Measurements from ENCODE around the gene MAST3. TPM values are rescaled to one million over a fixed set of nuclear protein-coding genes. Genes with fewer than 3 reads are reported as not detected.
"Not testable (repeated sequence)": the region's sequence is repeated elsewhere in the genome, so short reads cannot be mapped to it uniquely, and the experiment has no call there.

Gene MAST3
- total RNA-seq, 1 donor from 2014 or later = 2.2 TPM

DNA sequence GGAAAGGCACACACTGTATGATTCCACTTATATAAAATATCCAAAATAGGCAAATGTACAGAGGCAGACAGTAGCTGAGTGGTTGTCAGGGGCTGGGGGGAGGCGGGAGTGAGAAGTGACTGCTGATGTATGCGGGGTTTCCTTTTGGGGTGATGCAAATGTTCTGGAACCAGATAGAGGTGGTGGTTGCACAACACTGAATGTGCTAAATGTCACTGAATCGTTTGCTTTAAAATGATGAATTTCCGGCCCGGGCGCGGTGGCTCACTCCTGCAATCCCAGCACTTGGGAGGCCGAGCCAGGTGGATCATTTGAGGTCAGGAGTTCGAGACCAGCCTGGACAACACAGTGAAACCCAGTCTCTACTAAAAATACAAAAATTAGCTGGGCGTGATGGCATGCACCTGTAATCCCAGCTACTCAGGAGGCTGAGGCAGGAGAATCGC is 8.5 kb upstream of the MAST3 start:
- DNase-seq = not testable (repeated sequence)

DNA sequence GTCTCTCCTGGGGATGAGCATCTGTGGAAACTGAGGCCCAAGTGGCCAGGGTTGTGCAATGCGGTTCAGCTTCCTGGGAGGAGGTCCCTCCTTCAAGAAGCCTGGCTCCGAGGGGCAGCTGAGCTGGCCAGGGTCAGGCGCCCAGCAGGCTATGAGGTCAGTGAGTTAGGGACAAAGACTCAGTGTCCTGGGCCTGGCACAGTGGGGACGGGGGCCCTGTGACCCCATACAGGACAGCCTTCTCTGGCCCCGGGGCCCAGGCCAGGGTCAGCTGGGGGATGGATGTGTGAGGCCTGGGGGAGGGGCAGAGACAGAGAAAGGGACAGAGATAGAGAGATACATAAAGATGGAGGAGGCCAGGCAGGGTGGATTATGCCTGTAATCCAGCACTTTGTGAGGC is 7.9 kb upstream of the MAST3 start:
- no peak for DNase-seq

DNA sequence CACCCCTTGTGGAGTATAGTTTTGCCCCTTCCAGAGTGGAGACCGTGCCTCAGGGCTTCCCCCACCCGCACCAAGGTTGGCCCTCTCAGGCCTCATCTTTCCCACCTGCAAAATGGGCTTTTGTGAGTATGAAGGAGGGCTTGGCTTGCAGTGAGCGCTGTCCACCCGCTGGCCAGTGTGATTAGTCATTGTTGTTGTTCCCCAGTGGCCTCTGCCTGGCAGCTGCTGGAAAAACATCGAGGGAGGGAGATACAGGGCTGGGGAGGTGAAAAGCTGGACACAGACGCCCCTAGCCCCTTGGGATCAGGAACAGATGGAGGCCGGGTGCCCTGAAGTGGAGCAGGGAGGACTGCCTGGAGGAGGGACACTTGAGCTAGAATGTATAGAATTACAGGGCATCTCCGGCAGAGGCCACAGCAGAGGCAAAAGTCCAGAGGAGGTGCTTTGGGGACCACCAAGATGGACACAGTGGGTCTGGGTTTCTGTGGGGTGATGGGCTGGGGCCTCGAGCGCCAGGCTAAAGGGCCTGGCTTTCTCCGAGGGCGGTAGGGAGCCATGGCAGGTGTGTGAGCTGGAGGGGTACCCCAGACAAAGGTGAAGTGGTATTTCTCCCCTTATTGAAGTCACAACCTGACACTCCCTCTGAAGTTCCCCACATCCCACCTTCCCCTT is 6.9 kb upstream of the MAST3 start:
- DNase-seq = peak; percentile 39

DNA sequence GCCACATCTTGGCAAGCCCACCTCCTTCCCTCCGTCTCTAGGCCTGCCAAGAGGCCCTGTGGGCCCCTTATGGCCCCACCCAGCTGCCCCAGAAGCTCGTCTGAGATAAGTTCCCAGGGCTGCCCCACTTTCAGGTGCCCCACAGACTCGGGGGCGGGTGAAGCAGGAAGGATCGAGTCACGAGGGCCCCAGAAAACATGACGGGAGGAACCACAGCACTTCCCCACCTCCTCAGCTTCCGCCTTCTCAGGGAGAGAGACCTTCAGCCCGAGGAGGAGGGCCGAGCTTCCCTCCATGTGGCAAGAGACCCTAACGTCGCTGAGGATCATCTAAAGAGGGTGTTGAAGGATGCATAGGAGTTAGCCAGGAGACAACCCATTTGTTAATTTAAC is 6.4 kb upstream of the MAST3 start:
- no peak for DNase-seq

DNA sequence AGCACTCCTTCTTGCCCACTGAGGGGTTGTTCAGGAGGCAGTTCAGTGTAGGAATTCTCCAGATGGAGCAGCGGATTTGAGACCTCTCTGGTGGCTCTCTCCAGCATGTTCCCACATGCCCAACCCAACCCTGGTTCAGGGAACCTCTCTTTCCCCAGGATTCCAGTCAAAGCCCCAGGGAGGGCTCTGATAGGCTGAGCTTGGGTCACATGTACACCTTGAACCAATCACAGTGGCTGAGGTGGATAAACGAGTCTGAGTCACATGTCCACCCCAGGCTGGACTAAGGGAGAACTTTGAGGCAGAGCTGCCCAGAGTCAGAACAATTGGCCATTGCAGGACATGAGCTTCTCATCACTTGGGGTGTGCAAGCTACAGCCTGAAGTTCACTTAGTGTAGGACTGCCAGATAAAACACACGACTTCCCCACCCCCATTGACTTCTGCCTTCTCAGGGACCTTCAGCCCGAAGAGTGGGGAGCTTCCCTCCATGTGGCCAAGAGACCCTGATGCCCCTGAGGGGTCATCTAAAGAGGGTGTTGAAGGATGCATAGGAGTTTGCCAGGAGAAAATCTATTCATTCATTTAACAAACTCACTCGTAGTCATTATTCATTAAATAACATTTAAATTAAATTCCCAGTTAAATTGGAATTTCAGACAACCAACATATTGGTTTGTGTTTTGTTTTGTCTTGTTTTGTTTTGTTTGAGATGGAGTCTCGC is 4.0 kb upstream of the MAST3 start:
- peak; percentile 40 for DNase-seq

DNA sequence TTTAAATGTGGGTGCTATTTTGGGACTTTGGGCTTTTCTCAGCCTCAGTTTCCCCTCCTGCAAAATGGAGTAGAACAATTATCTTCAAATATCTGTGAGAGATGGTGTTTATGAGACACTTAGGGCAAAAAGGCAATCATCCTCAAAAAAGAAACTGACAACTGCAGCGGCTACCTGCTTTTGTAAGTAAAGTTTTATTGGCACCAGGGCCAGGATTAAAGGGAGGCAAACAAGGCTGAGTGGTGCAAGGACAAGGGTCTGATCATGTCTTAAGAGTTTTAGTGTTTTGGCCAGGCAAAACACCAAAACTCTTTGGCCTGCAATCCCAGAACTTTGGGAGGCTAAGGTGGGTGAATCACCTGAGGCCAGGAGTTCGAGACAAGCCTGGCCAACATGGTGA is 1.3 kb upstream of the MAST3 start:
- no peak for DNase-seq

DNA sequence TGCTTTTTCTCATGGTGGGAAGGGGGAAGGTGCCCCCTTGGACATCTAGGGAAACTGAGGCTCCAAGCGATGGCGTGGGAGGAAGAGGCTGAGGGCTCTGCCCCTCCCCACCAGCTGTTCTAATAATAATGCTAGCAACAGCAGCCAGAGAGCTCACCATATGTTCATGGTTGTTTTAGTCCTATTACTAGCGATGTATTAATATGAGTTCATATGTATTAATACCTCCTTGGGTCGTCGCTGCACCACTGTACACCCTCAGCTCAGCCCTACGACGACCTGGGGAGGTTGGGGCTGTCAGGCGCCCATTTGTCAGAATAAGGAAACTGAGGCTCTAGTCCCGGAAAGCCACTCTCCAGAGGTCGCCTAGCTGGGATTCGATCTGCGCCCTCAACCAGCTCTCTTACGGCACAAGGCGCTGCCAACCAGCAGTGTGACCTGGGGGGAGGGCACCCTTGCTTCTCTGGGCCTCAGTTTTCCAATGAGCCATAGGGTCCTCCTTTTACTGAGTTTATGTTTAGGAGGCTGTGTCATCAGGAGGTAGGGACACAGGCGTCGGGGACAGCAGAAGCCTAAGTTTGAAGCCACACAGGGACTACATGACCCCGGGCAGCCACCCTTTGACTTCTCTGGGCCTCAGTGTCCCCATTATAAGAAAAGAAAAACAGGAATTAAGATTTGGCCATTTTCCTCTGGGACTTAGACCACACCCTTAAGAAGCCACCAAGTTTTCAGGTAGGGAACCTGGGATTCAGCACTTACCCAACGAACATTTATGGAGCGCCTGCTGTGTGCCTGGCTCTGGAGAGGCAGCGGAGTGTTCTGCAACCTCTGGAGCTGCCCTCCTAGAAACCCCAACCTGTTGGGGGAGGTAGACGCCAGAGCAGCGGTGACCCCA is 664 bp downstream of the MAST3 start:
- no peak for DNase-seq

DNA sequence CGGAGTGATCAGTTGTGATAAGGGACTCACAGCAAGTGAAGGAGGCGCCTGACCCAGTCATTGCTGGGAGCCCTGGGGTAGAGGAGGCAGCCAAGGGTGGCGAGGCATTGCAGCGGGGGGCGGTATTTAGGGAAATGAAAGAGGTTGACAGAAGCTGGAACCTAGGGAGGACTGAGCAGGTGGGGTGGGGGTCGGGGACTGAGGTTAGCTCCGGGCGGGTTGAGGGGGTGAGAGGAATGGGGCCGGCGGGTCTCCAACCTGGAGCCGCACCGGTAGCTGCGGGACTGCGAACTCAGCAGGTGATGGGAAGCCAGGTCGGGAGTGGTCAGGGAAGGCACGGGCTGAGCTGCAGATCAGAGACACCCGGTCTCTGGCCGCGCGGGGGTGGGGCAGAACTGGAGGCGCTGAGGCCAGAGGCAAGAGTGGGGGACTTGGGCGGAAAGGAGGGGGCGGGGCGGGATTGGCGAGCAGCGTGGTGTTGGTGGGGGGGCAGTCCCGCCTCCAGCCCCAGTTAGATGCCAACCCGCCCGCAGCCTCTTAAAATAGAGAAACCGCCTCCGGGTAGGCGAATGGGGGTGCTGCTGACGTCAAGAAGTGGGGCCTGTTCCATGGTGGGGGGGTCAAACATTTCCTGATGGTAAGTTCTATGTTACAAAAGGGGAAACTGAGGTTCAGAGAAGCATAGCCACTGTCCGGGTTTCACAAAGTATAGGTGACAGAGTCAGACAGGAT is 1.5 kb downstream of the MAST3 start:
- DNase-seq = no peak

DNA sequence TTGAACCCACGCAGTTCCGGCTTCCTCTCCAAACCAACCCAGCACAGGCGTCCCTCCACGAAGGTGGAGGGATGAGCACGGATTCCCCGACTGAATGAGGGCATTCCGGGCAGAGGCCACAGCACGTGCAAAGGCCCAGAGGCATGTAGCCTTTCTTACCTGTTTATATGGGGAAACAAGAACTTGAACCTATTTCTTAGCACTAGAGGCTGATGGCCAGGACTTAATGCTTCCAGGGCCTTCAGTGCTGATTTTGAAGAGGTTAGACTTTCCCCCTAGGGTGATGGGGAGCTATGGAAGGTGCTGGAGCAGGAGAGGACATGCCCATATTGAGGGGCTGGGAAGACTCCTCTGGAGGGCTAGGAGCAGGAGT is 2.0 kb downstream of the MAST3 start:
- DNase-seq = no peak

DNA sequence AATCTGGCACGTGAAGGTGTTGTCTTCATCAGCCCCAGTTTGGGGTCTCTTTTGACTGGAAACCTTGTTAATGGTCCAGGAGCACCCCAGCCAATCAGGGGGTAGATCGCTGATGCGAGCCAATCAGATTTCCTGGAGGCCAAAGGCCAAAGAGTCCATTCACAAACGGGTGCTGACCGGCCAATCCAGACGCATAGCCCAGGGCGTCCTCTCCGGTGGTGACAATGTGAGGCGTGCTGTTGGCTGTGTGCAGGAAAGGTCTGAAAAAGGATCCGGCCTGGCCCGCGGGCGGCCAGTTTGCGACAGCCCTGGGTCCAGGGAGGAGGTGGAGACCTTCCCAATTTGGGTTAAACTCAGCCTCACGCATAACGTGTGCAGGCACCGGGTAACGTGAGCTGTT is 3.1 kb downstream of the MAST3 start:
- DNase-seq = peak; percentile 37

DNA sequence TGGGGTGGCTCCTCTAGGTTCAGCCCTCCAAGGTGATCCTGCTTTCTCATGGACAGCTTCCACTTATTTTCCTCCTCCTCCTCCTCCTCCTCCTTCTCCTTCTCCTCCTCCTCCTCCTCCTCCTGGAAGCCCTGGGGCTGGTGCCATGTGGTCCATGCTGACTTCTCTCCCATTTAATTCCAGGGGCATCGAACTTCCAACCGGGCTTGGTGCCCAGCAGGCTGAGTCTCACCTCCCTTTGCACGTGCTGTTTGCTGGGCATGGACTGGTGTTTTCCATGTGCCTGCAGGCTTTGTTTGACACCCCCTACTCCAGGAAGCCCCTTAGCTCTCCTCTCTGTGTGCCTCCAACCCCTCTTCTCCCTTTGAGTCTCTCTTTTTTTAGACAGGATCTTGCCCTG is 3.7 kb downstream of the MAST3 start:
- DNase-seq = no peak

DNA sequence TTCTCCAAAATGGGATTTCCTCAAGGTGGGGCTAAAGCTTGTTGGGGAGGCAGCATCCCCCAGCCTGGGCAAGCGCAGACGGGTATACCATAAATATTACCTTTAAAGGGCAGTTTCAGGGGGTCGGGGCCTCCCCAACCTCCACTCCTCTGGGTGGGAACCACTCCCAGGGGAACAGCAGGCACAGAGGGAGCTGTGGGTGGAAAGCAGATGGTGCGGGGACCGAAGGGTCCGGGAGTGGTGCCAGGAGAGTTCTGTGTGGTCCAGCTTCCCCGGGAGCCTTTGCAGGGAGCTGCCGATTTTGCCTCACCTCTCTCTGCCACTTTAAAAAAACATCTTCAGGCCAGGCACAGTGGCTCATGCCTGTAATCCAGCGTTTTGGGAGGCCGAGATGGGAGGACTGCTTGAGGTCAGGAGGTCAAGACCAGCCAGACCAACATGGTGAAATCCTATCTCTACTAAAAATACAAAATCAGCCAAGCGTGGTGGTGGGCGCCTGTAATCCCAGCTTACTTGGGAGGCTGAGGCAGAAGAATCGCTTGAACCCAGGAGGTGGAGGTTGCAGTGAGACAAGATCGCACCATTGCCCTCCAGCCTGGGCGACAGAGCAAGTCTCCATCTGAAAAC is 5.5 kb downstream of the MAST3 start:
- DNase-seq = no peak

DNA sequence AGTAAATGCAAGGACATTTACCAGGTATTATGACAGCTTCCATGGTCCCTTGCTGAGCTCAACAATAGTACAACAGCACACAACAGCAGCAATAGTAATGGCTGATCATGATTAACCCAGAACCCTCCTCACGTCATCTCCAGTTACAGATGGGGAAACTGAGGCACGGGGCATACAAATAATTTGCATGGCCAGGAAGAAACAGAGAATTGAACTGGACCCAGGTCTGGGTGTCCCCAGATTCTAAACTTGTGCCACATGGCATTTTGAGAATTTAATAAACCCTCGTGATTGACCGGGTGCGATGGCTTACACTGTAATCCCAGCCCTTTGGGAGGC is 7.2 kb downstream of the MAST3 start:
- no peak for DNase-seq

DNA sequence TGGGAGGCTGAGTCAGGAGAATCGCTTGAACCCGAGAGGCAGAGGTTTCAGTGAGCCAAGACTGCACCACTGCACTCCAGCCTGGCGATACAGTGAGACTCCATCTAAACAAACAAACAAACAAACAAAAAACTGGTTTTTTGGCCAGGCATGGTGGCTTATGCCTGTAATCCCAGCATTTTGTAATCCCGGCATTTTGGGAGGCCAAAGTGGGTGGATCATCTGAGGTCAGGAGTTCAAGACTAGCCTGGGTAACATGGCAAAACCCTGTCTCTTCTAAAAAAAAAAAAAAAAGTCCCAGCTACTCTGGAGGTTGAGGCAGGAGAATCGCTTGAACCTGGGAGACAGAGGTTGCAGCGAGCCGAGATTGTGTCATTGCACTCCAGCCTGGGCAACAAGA is 7.7 kb downstream of the MAST3 start:
- DNase-seq = not testable (repeated sequence)

DNA sequence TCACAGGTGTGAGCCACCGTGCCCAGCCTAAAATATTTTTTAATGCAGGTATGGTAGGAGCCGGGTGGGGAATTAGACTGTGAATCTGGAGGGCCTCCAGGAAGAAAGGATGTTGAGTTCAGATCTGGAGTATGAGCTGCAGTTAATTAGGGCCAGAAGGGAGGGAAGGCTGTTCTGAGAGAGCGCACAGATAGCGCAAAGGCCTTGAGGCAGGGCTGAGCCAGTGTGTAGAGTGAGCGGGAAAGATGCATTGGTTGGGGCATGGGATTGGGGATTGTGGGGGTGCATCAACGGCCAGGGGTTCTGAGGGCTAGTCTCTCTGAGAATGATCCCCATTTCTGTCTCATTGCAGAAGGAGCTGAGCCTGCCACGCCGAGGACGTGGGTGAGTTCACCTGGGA is 9.7 kb downstream of the MAST3 start:
- no peak for DNase-seq

DNA sequence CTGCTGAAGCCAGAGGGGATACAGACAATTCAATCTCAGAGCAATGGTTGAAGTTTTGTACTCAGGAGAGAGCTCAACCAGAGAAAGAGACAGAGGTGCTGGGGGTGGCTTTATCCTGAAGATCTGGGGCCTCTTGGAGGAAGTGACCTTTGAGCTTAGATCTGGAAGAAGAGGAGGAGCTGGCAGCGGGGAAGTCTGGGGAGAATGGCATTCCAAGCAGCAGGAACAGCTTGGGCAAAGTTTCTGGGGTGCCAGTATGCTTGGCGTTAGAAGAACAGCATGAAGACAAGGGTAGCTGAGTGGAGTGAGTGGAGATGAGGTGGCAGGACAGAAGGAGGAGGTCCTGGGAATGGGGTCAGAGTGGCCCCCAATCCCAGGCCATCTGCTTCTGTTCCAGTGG is 11.3 kb downstream of the MAST3 start:
- no peak for DNase-seq

DNA sequence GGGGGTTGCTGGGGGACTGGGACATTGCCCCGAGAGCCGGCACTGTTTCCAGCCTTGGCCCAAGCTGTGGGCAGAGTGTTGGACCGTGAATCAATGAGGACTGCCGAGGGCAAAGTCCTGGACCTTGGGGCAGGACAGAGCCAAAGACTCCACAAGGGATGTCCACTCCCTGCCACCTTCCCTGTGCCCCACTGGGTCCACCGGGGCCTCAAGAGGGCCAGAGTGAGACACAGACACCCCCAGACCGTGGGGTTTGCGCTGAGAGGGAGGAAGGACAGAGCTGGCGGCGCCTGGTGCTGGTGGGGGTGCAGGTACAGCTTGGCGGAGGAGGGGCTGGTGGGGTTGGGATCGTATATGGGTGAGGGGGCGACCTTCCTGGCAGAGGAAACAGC is 11.8 kb downstream of the MAST3 start:
- DNase-seq = no peak

DNA sequence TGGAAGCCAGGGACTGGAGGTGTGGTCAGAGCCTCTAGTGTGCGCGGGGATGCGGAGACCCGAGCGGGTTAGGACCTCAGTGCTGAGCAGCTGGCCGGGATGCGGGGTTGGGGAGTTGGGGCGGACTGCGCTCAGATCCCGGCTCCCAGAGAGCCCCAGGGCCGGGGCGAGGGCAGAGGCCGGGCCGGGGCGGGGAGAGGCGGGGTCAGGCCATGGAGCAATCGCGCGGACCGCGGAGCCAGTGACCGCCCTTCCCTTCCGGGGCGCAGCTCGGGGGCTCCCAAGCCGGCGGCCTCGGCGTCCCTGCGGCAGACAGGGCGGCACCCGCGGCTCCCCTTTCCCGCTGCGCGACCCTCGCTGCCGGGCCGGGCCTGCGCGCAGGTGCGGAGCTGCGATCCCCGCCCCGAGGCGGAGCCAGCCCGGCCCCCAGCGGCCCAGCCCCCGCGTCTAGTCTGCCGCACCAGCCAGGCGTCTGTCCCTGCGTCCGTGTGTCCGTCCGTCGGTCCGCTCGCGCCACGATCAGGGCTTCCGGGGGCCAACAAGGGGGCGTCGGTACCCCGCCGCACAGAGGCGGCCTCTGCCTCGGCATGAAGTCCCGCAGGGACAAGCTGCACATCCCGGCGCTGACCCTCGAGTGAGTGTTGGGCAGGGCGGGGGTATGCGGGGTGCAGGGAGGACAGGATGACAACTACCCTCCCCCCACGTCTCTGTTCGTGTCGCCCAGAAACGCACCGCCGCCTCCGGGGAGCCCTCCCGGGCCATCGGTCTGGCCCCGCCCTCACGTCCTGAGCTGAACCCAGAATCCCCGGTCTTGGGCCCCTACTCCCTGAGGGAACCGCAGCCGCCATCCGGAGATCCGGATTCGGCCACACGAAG is 12.4 kb downstream of the MAST3 start:
- DNase-seq = no peak

DNA sequence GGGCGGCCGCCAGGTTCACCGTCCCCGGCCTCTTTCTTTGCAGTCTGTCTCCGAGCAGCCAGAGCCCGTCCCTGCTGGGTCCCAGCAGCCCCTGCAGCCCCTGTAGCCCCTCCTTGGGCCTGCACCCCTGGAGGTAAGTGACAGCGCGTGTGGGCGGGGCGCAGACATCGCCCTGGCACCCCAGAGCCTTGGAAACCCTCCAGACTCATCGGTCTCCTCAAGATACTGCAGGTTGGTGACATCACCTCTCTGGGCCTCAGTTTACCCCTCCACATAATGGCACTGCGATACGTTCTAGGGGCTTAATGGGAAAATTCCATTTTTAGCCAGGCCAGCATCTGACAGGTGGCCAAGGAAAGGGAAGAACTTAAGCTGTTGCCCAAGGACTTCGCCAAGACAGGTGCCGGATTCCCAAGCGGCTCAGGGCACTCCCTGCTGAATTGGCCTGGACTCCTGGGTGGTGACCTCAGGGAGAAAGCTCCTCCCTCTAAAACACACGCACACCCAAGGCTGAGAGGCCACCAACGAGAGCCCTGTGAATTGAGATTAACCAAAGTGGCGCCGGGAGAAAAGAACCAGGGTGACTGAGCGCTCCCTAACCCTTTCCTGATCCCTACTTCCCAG is 13.1 kb downstream of the MAST3 start:
- no peak for DNase-seq

DNA sequence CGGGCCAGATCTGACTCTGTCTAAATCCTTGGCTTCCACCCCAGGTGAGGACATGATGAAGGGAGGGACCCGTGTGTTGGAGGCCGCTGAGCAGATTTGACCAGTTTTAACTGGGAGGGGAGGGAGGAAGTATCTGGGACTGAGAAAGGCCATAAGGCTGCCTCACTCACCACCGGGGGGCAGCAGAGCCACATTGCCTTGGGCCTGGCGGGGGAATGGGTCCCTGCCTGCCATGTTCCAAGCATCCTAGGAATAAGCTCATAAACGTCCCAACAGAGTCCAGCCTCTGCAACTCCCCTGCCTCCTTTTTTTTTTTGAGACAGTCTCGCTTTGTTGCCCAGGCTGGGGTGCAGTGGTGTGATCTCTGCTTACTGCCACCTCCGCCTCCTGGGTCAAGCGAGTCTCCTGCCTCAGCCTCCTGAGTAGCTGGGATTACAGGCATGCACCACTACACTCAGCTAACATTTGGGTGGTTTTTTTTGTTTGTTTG is 15.5 kb downstream of the MAST3 start:
- DNase-seq = peak; percentile 92

DNA sequence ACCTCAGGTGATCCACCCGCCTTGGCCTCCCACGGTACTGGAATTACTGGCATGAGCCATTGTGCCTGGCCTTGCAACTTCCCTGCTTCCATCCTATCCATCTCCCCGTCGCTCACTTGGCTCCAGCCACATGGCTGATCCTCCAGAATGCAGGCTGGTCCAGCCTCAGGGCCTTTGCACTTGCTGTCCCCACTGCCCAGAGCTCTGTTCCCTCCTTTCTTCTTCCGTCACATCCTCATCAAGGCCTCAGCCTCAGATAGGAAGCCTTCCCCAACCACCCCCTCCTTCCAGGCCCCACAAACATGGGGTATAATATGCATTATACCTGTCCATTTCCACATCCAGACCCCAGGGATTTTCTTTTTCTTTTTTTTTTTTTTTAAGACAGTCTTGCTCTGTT is 16.2 kb downstream of the MAST3 start:
- no peak for DNase-seq

Data from dermis blood vessel endothelial cell (primary cell).